GM10266 (cell line): Measurements from ENCODE around the gene SLC8A3.

ENCODE experiments used
- DNase-seq: peaks from one replicate; pipeline ENCODE4 v3.0.0; 2012; ENCODE audit errors: extremely low spot score
- TF ChIP-seq, protein P1 (sequence below): IDR thresholded peaks from 2 replicates; pipeline ENCODE4 v1.5.1; 2012; ENCODE audit warnings: mild to moderate bottlenecking, low read depth; ENCODE audit not compliant: control insufficient read depth, insufficient read depth; ENCODE audit errors: missing control alignments

The SLC8A3 gene

GRCh38 chr14:70009961-70010360, 178.8 kb downstream of the SLC8A3 start:
- DNase-seq, result no peak
- TF ChIP-seq, protein P1, sequence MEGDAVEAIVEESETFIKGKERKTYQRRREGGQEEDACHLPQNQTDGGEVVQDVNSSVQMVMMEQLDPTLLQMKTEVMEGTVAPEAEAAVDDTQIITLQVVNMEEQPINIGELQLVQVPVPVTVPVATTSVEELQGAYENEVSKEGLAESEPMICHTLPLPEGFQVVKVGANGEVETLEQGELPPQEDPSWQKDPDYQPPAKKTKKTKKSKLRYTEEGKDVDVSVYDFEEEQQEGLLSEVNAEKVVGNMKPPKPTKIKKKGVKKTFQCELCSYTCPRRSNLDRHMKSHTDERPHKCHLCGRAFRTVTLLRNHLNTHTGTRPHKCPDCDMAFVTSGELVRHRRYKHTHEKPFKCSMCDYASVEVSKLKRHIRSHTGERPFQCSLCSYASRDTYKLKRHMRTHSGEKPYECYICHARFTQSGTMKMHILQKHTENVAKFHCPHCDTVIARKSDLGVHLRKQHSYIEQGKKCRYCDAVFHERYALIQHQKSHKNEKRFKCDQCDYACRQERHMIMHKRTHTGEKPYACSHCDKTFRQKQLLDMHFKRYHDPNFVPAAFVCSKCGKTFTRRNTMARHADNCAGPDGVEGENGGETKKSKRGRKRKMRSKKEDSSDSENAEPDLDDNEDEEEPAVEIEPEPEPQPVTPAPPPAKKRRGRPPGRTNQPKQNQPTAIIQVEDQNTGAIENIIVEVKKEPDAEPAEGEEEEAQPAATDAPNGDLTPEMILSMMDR, result no peak

GRCh38 chr14:70008284-70009262, 180.2 kb downstream of the SLC8A3 start:
- TF ChIP-seq, protein P1, result no peak
- no peak for DNase-seq

DNA sequence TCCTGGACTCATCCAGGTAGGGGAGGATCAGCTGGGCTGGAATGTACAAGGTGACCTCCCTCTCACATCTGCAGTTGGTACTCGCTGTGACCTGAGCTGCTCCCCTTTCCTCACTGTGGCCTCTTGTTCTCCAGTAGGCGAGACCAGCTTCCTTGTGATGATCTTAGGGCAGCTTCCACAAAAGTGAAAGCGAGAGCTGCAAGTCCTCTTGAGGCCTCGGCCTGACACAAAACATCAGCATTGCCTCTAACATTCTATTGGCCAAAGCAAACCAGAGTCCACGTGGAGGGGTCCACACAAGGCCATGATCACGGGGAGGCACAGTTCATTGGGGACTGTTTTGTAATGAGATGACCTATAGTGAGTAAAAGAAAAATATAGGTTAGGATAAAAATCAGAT, 182.1 kb downstream of the SLC8A3 start:
- no peak for DNase-seq
- TF ChIP-seq, protein P1, result no peak

DNA sequence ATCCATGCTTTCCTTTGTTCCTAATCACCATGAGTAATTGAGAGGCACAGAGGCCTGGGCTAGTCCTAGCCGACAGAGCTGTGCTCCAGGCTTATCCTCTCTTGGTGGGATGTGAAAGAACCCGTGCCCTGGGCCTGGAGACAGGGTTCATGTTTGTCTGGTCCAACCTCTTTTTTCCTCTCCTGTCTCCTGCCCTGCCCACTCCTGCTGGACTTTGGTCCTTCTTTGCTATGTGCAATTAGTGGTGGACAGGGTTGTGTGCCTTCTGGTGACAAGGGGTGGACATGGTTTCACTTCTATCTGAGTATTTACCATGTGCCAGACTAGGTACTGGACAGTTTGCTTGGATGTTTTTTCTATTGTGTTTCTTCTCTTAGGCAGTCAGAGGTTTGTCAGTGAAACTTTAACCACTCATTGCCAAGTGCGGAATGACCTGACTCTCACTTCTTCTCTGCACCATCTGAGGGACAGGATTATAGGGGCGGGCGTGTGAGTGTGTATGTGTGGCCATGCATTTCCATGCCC, 183.4 kb downstream of the SLC8A3 start:
- DNase-seq, result no peak
- TF ChIP-seq, protein P1, result no peak

- DNase-seq, result no peak
Observed at GRCh38 chr14:70004791-70005190, 184.0 kb downstream of the SLC8A3 start.

DNA sequence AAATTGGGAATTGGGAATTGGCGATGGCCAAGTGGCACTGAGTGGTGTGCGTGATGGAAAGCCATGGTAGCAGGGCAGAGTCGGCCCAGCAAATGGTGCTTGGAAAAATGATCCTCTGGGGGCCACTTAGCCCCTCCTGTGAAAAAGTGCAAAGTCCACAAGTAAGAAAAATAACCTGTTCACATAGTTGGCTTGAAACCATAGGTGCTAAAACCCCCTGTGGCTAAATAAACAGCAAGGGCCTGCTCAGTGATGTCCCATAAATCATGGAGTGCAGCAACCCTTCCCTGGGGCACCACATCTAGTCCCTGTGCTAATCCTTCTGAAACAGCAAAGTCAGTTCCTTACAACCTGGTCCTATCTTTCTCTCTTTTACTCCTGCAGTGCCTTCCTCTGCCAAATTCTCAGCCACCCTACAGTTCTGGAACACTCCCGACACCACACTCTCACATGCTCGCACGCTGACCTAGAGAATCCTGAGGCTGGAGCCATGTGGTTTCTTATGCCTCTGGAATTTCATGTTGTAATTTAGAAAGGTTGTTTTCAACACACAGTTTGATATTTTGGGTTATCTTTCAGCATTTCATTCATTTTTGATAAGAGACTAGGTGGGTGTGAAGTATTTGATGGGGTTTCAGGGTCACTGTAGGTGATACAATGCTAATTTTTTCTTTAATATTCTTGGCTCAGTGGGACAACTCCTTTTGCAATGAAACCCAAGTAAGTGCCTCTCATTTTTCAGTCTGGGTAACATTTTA, 186.0 kb downstream of the SLC8A3 start:
- TF ChIP-seq, protein P1, result no peak

More at GRCh38 chr14:70004791-70005190, 184.0 kb downstream of the SLC8A3 start:
- TF ChIP-seq, protein P1, result no peak

More for the DNA sequence above, 186.0 kb downstream of the SLC8A3 start:
- DNase-seq, result no peak
